ENCODE data around the gene NPRL2. TPM values are rescaled to one million over a fixed set of nuclear protein-coding genes. Genes with fewer than 3 reads are reported as not detected.

NPRL2 gene
- total and polyA plus RNA-seq, 12 donors = 13.0 to 29.8 (median 16.3) TPM

DNA sequence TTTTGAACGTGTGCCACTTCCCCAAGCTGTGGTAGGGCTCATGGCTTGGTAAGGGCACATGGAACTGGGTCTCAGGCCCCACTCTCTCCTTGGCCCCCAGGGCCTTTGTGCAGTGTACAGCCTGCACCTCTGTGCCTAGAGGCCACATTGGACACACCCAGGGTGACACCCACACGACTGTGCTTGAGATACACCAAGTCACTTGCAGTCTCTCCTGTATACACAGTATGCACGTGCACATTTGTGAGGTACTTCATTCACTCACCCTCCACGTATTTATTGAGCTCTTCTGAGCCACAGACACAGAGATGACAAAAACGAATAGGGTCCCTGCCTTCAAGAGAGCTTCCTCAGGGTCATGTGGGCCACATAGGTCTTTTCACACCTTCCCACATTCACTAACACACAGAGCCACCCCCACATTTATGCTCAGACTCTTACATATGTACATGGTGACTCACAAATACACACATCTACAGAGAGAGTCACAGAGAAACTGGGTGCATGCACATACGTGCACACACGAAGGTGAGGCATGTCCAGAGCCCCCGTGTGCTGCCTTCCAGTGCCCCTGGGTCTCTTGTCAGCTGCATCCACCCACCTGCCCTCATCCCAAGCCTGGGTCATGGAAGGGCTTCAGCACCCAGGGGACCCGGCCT is 18.6 kb upstream of the NPRL2 start:
- intact Hi-C loops (cut with DNase I) = loop anchor here in 1 of 10 donors (5.0 kb wide), 1 partner anchor 173 kb away; no protein-coding TSS in a partner anchor
- no peak for TF ChIP-seq CTCF (IDR thresholded peaks at IDR 0.05)
- 81 to 82% methylated on average over 9 of the region's 9 CpGs for WGBS, 2 donors

DNA sequence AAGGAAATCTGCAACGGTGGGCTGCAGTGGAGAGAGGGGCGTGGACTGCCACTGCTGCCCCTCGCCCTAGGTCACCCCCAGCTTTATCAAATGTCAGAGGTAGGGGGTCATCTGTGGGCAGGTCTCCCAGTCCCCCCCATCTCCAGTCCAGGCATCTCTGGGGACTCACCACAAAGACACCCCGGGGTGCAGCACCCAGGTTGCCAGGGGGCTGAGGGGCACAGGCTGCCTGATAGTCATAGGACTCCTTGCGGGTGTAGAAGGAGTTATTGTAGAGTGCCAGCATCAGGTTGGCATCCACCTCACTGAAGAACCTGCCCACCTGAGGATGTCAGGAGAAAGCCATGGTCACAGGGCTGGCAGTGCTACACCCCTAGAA is 15.3 kb upstream of the NPRL2 start:
- no peak for TF ChIP-seq CTCF (IDR thresholded peaks at IDR 0.05)
- Histone ChIP-seq H3K9me3 (no peaks in the 10 kb centered on the region), H3K27me3 (peaks cover 0 to 3% (median 0%) of the 10 kb centered on the region in 7 donors), H3K4me3 (peak overlapping the region in 6 of 10 donors; percentile 53 to 60 (median 59)), H3K36me3 (no peaks in the 10 kb centered on the region), H3K4me1 (peaks cover 0 to 18% (median 6%) of the 10 kb centered on the region in 9 donors), H3K27ac (no peak overlapping the region)
- intact Hi-C loops (cut with DNase I) = loop anchor here in 1 of 10 donors (5.0 kb wide), 1 partner anchor 176 kb away; no protein-coding TSS in a partner anchor
- DNase-seq (no peak), ATAC-seq (no peak)
- WGBS, 2 donors = 81 to 86% methylated on average over 5 of the region's 5 CpGs

More for the DNA sequence above, 18.6 kb upstream of the NPRL2 start:
- DNase-seq (no peak), ATAC-seq (no peak)
- Histone ChIP-seq H3K4me3 (no peak overlapping the region), H3K27me3 (peaks cover 0 to 3% (median 0%) of the 10 kb centered on the region in 7 donors), H3K36me3 (no peaks in the 10 kb centered on the region), H3K9me3 (no peaks in the 10 kb centered on the region), H3K27ac (no peak overlapping the region), H3K4me1 (peaks cover 0 to 17% (median 6%) of the 10 kb centered on the region in 9 donors)

DNA sequence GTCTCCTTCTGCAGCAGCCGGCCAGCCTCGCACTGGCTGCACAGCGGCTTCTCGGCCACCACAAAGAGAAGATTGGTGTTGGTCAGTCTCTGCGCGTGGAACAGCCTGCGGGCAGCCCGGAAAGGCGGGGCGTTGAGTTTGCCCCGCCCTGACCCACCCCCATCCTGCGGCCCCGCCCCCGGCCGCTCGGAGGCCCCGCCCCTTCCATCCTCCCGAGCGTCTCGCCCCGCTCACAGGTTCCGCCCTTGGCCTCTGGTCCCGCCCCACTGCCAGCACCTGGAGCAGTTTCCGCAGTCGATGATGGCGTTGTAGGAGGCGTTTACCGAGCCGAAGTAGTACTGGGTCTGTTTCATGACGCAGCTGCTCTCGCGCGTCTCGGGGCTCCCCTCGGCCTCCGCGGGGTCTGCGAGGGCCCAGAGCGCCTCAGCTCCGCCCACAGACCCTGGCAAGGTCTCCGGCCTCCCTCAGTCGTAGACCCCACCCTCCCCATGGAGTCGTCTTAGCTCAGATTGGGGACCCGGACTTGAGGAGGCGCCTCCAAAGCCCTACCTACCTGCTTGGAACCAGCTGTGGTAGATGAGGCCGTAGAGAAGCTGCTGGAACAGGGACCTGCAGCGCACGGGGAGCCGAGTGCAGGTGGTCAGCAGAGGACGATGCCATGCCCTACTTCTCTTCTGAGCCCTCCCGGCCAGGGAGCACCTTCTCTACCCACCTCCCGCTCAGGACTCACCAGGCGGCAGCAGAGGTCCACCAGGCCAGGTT is 14.7 kb upstream of the NPRL2 start:
- Histone ChIP-seq H3K27me3 (peaks cover 0 to 3% (median 0%) of the 10 kb centered on the region in 7 donors), H3K4me3 (peak overlapping the region; percentile 19 to 60 (median 54)), H3K27ac (peak overlapping the region in 6 of 10 donors; percentile 7 to 50 (median 31)), H3K36me3 (no peaks in the 10 kb centered on the region), H3K4me1 (peaks cover 0 to 18% (median 6%) of the 10 kb centered on the region in 9 donors), H3K9me3 (no peaks in the 10 kb centered on the region)
- intact Hi-C loops (cut with DNase I) = loop anchor here in 1 of 10 donors (5.0 kb wide), 1 partner anchor 177 kb away; no protein-coding TSS in a partner anchor
- no peak for TF ChIP-seq CTCF (IDR thresholded peaks at IDR 0.05)
- DNase-seq = peak; percentile 80 to 86
- peak; percentile 81 to 92 (median 86) for ATAC-seq
- WGBS, 2 donors = 9 to 10% methylated on average over 49 to 53 of the region's 53 CpGs

- H3K27me3 ChIP-seq = peaks cover 0 to 3% (median 0%) of the 10 kb centered on the region in 7 donors
- WGBS, 2 donors = 15 to 22% methylated on average over 36 to 48 of the region's 48 CpGs
- H3K4me1 ChIP-seq = peaks cover 0 to 20% (median 6%) of the 10 kb centered on the region in 9 donors
- no peaks in the 10 kb centered on the region for H3K36me3 ChIP-seq
- no peaks in the 10 kb centered on the region for H3K9me3 ChIP-seq
- peak overlapping the region in 4 of 10 donors; percentile 7 to 44 (median 31) for H3K27ac ChIP-seq
- ATAC-seq (peak; percentile 1 to 53 (median 25)), DNase-seq (no peak)
- no peak for TF ChIP-seq CTCF (IDR thresholded peaks at IDR 0.05)
- intact Hi-C loops (cut with DNase I) = loop anchor here in 1 of 10 donors (5.0 kb wide), 1 partner anchor 178 kb away; no protein-coding TSS in a partner anchor
- peak overlapping the region; percentile 19 to 60 (median 54) for H3K4me3 ChIP-seq
Observed at GRCh38 chr3:50364573-50365079, 14.1 kb upstream of the NPRL2 start.
